HG03097 (cell line): Measurements from ENCODE around the gene ALDH3B2.
A peak's percentile ranks its signal among the peaks of the same experiment; 100 is the strongest.
"Not testable (repeated sequence)": the region's sequence is repeated elsewhere in the genome, so short reads cannot be mapped to it uniquely, and the experiment has no call there.

Source experiments
- ATAC-seq: cut with Tn5 transposase; IDR thresholded peaks from one replicate; pipeline ENCODE4 v1.9.1; 2021; ENCODE audit not compliant: unreplicated experiment, low FRiP score

Gene ALDH3B2

DNA sequence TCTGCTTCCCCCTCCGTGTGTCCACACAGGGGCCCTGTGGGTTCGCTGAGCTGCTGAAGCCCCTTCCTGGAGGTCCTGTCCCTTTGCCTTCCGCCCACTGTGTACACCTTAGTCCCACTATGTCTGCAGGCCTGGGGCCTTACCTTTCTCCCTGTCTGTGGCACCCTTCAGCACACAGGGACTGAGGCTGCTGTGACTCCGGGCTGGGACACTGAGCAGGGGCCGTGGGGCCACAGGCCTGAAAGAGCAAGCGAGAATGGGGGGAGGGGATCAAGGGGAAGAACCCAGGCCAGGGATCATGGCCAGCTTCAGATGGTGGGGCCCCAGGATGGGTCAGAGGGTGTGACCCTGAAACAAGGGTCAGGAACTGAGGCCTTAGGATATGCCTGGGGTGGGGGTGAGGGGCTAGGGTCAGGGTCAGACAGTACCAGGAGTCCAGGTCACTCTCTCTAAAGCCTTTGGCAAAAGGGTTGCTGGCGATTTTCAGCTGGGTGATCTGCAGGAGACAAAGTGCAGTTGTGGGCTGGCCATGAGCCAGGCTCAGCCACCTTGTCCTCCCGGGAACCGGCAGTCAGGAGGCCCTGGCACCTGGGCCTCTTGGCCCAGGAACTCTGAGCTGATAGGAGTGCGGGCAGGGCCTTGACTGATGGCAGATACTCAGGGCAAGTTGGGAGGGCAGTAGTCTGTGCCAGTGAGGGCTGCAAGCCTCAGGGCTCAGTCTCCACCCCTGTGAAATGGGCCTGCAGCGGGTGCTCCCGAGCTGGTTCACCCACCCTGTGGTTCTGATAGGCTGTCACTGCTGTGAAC is 42.0 kb downstream of the ALDH3B2 start:
- ATAC-seq: no peak

- no peak for ATAC-seq
Measured at GRCh38 chr11:67631853-67632174, 42.6 kb downstream of the ALDH3B2 start.

- no peak for ATAC-seq
Measured at GRCh38 chr11:67631411-67631810, 43.0 kb downstream of the ALDH3B2 start.

GRCh38 chr11:67630943-67631331 is 43.5 kb downstream of the ALDH3B2 start:
- no peak for ATAC-seq

GRCh38 chr11:67630228-67630942 is 44.0 kb downstream of the ALDH3B2 start:
- peak; percentile 53 for ATAC-seq

GRCh38 chr11:67629386-67630227 is 44.8 kb downstream of the ALDH3B2 start, which contains the start of gene NUDT8:
TSS of gene NUDT8 (minus strand) at chr11:67629937. CDS start at chr11:67629911, 26 bp downstream.
- peak; percentile 39 for ATAC-seq

- no peak for ATAC-seq
Measured at GRCh38 chr11:67628710-67629385, 45.6 kb downstream of the ALDH3B2 start.

DNA sequence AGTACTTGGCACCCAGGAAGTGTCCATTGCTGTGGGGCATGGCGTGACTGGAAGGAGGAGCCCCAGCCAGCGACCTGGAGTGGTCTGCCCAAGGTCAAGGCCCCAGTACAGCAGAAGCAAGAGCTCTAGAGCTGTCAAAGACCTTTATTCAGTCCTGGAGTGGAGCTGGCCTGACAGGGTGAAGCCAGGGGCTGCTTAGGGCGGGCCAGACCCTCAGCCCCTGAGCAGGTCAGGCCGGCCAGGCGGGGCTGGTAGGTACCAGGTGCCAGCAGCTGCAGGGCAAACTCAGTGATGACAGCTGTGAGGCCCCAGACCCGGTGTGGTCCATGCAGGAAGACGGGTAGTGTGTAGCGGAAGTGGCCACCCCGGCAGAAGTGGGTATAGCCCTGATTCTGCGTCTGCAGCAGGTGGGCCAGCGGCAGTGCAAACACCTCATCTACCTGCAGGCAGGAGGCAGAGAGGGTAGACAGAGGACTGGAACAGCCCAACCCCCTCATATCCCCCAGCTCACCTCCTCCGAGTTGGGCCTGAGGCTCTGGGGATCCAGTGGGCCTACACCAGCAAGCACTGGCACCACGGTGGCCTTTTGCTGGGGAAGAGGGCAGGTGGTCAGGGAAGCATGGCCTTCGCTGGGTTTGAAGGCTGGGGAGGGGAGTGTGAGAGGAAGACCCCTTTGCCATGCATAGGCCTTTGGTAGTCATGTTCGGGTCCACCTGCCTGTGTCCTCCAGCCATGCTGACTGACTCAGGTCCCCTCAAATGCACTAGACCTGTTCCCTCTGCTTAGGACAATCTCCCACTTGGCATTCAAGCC is 46.4 kb downstream of the ALDH3B2 start:
- no peak for ATAC-seq

DNA sequence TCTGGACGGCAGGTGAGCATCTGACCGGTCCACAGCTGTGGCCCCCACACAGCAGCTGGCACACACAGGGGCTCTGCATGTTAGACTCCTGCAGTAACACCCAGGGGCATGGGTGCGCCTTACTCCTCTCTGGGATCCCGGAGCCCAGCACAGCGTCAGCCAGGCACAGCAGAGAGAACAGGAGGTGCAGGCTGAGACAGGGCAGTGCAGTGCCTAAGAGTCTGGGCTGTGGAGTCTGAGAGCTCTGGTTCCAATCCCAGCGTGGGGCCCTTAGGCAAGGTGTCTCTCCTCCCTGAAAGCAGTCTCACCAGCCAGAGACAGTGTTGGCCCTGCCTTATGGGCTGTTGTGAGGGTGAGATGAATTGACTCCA is 47.0 kb downstream of the ALDH3B2 start:
- no peak for ATAC-seq

- ATAC-seq: no peak
Measured at GRCh38 chr11:67626970-67627369, 47.5 kb downstream of the ALDH3B2 start.

DNA sequence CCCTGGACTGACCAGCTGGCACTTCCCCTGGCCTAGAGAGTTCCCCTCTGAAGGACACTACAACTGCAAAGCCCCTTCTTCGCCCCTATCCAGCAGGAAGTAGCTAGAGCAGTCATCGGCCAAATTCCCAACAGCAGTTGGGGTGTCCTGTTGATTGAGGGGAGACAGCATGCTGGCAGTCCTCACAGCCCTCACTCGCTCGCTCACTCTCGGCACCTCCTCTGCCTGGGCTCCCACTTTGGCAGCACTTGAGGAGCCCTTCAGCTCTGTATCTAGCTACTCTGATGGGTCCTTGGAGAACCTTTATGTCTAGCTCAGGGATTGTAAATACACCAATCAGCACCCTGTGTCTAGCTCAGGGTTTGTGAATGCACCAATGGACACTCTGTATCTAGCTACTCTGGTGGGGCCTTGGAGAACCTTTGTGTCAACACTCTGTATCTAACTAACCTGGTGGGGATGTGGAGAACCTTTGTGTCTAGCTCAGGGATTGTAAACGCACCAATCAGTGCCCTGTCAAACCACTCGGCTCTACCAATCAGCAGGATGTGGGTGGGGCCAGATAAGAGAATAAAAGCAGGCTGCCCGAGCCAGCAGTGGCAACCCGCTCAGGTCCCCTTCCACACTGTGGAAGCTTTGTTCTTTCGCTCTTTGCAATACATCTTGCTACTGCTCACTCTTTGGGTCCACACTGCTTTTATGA is 48.1 kb downstream of the ALDH3B2 start:
- ATAC-seq: not testable (repeated sequence)

DNA sequence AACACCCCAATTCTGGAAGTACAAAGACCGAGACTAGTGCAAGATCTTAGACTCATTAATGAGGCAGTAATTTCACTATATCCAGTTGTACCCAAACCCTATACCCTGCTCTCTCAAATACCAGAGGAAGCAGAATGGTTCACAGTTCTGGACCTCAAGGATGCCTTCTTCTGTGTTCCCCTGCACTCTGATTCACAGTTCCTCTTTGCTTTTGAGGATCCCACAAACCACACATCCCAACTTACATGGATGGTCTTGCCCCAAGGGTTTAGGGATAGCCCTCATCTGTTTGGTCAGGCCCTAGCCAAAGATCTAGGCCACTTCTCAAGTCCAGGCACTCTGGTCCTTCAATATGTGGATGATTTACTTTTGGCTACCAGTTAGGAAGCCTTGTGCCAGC is 50.6 kb downstream of the ALDH3B2 start:
- ATAC-seq: not testable (repeated sequence)

DNA sequence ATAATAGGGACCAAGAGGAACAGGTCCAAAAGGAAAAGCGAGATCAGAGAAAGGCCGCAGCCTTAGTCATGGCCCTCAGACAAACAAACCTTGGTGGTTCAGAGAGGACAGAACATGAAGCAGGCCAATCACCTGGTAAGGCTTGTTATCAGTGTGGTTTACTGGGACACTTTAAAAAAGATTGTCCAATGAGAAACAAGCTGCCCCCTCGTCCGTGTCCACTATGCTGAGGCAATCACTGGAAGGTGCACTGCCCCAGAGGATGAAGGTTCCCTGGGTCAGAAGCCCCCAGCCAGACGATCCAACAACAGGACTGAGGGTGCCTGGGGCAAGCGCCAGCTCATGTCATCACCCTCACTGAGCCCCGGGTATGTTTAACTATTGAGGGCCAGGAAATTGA is 51.5 kb downstream of the ALDH3B2 start:
- not testable (repeated sequence) for ATAC-seq

DNA sequence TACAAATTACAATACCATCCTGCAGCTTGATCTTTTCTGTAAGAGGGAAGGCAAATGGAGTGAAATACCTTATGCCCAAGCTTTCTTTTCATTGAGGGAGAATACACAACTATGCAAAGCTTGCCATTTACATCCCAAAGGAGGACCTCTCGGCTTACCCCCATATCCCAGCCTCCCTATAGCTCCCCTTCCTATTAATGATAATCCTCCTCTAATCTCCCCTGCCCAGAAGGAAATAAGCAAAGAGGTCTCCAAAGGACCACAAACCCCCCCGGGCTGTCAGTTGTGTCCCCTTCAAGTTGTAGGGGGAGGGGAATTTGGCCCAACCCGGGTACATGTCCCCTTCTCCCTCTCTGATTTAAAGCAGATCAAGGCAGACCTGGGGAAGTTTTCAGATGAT is 52.5 kb downstream of the ALDH3B2 start:
- ATAC-seq: not testable (repeated sequence)

DNA sequence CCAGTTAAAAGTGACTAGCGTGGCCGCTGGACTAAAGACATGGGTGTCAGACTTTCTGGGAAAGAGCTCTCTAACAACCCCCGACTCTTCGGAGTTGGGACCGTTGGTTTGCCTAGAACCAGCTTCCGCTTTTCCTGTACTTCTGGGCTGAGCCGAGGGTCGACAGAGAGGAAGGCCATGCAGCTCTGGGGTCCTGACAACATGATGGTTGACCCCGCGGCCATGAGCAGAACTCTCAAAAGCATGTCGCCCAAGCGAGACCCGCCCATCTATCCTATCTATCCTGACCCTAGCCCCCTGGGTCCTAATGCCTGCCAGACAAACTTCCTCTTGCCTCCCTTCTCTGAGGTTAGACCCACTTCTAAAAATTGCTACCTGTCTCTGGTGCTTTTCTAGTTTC is 53.8 kb downstream of the ALDH3B2 start:
- ATAC-seq: not testable (repeated sequence)

- not testable (repeated sequence) for ATAC-seq
Measured at GRCh38 chr11:67619683-67620618, 54.5 kb downstream of the ALDH3B2 start.

DNA sequence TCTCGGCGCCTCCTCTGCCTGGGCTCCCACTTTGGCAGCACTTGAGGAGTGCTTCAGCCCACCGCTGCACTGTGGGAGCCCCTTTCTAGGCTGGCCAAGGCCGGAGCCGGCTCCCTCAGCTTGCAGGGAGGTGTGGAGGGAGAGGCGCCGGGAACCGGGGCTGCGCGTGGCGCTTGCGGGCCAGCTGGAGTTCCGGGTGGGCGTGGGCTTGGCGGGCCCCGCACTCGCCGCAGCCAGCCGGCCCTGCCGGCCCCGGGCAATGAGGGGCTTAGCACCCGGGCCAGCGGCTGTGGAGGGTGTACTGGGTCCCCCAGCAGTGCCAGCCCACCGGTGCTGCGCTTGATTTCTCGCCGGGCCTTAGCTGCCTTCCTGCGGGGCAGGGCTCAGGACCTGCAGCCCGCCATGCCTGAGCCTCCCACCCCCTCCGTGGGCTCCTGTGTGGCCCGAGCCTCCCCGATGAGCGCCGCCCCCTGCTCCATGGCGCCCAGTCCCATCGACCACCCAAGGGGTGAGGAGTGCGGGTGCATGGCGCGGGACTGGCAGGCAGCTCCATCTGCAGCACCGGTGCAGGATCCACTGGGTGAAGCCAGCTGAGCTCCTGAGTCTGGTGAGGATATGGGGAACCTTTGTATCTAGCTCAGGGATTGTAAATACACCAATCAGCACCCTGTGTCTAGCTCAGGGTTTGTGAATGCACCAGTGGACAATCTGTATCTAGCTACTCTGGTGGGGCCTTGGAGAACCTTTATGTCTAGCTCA is 55.3 kb downstream of the ALDH3B2 start:
- not testable (repeated sequence) for ATAC-seq
